Measurements from ENCODE around the gene EFNB3. TPM values are rescaled to one million over a fixed set of nuclear protein-coding genes. Genes with fewer than 3 reads are reported as not detected.

Gene EFNB3
- total RNA-seq, 4 donors from 2014 or later: 0.22 to 0.82 (median 0.55) TPM

GRCh38 chr17:7716901-7717755 is 12.1 kb downstream of the EFNB3 start, which contains the start of gene DNAH2:
Gene DNAH2, plus strand, starts transcription at chr17:7717744. Its CDS starts 1,991 bp downstream, at chr17:7719735.
- TF ChIP-seq CTCF (IDR thresholded peaks at IDR 0.05; ENCODE audit: low read depth): no peak

GRCh38 chr17:7717756-7718350 is 12.9 kb downstream of the EFNB3 start:
- no peak for TF ChIP-seq CTCF (IDR thresholded peaks at IDR 0.05; ENCODE audit: low read depth)

- TF ChIP-seq CTCF (IDR thresholded peaks at IDR 0.05; ENCODE audit: low read depth): no peak
These were observed 14.7 kb downstream of the EFNB3 start for GRCh38 chr17:7719661-7720060.

- no peak for TF ChIP-seq CTCF (IDR thresholded peaks at IDR 0.05; ENCODE audit: low read depth)
These were observed 15.1 kb downstream of the EFNB3 start for GRCh38 chr17:7720125-7720524.

- TF ChIP-seq CTCF (IDR thresholded peaks at IDR 0.05; ENCODE audit: low read depth): no peak
These were observed 16.6 kb downstream of the EFNB3 start for GRCh38 chr17:7721612-7722011.

- no peak for TF ChIP-seq CTCF (IDR thresholded peaks at IDR 0.05; ENCODE audit: low read depth)
These were observed 22.9 kb downstream of the EFNB3 start for GRCh38 chr17:7727886-7728285.

- no peak for TF ChIP-seq CTCF (IDR thresholded peaks at IDR 0.05; ENCODE audit: low read depth)
These were observed 24.8 kb downstream of the EFNB3 start for GRCh38 chr17:7729816-7730215.
